SK-N-MC (cell line): ENCODE measurements around the gene TRIP12.

Source experiments
- DNase-seq: peaks from one replicate; pipeline ENCODE4 v3.0.0-alpha.2; 2011; ENCODE audit warnings: low read depth, low spot score
- H3K27ac ChIP-seq: fragments of 200-600 bp; sonication (generic); 2 replicates; pipeline ENCODE4 v1.5.1; 2016; ENCODE audit warnings: mixed run types
- H3K36me3 ChIP-seq: fragments of 200-600 bp; sonication (generic); 2 replicates; pipeline ENCODE4 v1.6.1; 2017; ENCODE audit warnings: antibody characterized with exemption, low read length, mixed read lengths; ENCODE audit not compliant: insufficient read depth
- H3K4me3 ChIP-seq: fragments of 200-600 bp; sonication (generic); 2 replicates; pipeline ENCODE4 v1.5.1; 2016
- H3K9ac ChIP-seq: fragments of 200-600 bp; sonication (generic); 2 replicates; pipeline ENCODE4 v1.8.0; 2017; ENCODE audit warnings: mixed run types, mixed read lengths; ENCODE audit not compliant: insufficient read length
- H3K9me3 ChIP-seq: fragments of 200-600 bp; sonication (generic); 2 replicates; pipeline ENCODE4 v1.6.1; 2017; ENCODE audit warnings: low read depth, mild to moderate bottlenecking, antibody characterized with exemption, low read length, moderate library complexity, mixed read lengths
- EZH2 ChIP-seq: fragments of 200-600 bp; sonication (generic); IDR thresholded peaks from one replicate; pipeline ENCODE4 v1.6.1; 2017; ENCODE audit warnings: antibody characterized with exemption
- FOXP2 ChIP-seq: optimal IDR thresholded peaks from 2 replicates; pipeline ENCODE3; 2011; ENCODE audit warnings: mild to moderate bottlenecking, moderate library complexity; ENCODE audit not compliant: insufficient read depth; ENCODE audit errors: extremely low read length, control extremely low read depth
- POLR2AphosphoS5 ChIP-seq: IDR thresholded peaks from 2 replicates; pipeline ENCODE4 v1.6.1; 2012; ENCODE audit warnings: mild to moderate bottlenecking, low read depth, low read length, borderline replicate concordance

The TRIP12 gene

DNA sequence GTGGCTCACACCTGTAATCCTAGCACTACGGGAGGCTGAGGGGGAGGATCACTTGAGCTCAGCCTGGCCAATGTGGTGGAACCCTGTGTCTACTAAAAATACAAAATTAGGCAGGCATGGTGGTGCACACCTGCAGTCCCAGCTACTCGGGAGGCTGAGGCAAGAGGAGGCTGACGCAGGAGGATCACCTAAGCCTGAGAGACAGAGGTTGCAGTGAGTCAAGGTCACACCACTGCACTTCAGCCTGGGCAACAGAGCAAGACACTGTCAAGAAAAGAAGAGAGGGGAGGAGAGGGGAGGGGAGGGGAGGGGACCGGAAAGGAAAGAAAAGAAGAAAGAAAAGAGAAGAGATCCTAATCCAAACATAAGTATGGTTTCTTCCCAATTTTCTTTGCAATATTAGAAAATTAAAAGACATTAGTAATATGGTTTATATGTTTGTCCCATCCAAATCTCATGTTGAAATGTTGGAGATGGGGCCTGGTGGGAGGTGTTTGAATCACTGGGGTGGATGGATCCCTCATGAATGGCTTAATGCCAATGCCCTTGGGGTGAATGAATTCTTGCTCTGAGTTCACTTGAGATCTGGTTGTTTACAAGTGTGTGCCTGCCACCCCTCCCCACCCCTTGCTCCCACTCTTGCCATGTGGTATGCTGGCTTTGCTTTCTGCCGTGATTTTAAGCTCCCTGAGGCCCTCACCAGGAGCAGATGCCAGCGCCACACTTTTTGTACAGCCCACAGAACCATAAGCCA lies 50.7 kb downstream of the TRIP12 start:
- H3K9me3 ChIP-seq: no peaks in the 10 kb centered on the region
- H3K9ac ChIP-seq: no peak overlapping the region
- DNase-seq: peak; percentile 24
- no peak overlapping the region for H3K27ac ChIP-seq
- peaks cover 55% of the 10 kb centered on the region for H3K36me3 ChIP-seq
- TF ChIP-seq POLR2AphosphoS5 (no peak), EZH2 (no peak), FOXP2 (no peak)
- H3K4me3 ChIP-seq: no peak overlapping the region

- Histone ChIP-seq H3K9me3 (no peaks in the 10 kb centered on the region), H3K36me3 (peaks cover 44% of the 10 kb centered on the region), H3K9ac (no peak overlapping the region), H3K4me3 (no peak overlapping the region), H3K27ac (no peak overlapping the region)
- TF ChIP-seq EZH2: no peak
- no peak for TF ChIP-seq POLR2AphosphoS5
- no peak for TF ChIP-seq FOXP2
- no peak for DNase-seq
Measured at GRCh38 chr2:229869226-229869625, 52.6 kb downstream of the TRIP12 start.

- Histone ChIP-seq H3K4me3 (no peak overlapping the region), H3K27ac (no peak overlapping the region), H3K9me3 (no peaks in the 10 kb centered on the region), H3K9ac (no peak overlapping the region), H3K36me3 (peaks cover 41% of the 10 kb centered on the region)
- DNase-seq: no peak
- TF ChIP-seq EZH2 (no peak), POLR2AphosphoS5 (no peak), FOXP2 (no peak)
Measured at GRCh38 chr2:229868794-229869193, 53.0 kb downstream of the TRIP12 start.

GRCh38 chr2:229865033-229865432 lies 56.8 kb downstream of the TRIP12 start:
- H3K27ac ChIP-seq: no peak overlapping the region
- no peak overlapping the region for H3K4me3 ChIP-seq
- TF ChIP-seq EZH2 (no peak), POLR2AphosphoS5 (no peak), FOXP2 (no peak)
- no peak overlapping the region for H3K9ac ChIP-seq
- no peak for DNase-seq
- H3K9me3 ChIP-seq: no peaks in the 10 kb centered on the region
- peaks cover 18% of the 10 kb centered on the region for H3K36me3 ChIP-seq

DNA sequence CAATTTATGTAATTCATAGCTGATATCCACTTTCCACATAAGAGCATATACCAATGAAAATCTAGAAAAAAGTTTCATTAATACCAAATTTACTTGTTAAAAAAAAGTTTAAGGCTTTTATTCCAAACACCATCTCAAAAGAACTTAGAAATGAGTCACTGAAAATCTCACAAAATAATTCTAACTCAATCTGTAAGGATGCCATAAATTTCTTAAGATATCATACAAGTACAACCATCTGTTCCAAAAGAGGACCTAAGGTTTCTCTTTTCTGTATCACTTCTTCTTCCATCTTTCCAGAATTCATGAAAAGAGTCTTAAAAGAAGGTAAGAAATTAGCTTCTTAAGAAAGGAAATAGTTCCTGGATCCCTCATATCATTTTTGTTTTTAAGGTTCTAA lies 60.4 kb downstream of the TRIP12 start:
- H3K9ac ChIP-seq: no peak overlapping the region
- TF ChIP-seq POLR2AphosphoS5 (no peak), FOXP2 (no peak), EZH2 (no peak)

GRCh38 chr2:229860334-229860733 lies 61.5 kb downstream of the TRIP12 start:
- peaks cover 44% of the 10 kb centered on the region for H3K36me3 ChIP-seq
- no peak overlapping the region for H3K9ac ChIP-seq
- no peak overlapping the region for H3K4me3 ChIP-seq
- TF ChIP-seq FOXP2 (no peak), EZH2 (no peak), POLR2AphosphoS5 (no peak)
- H3K9me3 ChIP-seq: no peaks in the 10 kb centered on the region
- no peak overlapping the region for H3K27ac ChIP-seq
- DNase-seq: no peak

More for the DNA sequence above, 60.4 kb downstream of the TRIP12 start:
- DNase-seq: no peak
- Histone ChIP-seq H3K27ac (peak overlapping the region; percentile 20; the same call in 1 of the 2 replicates), H3K9me3 (no peaks in the 10 kb centered on the region), H3K4me3 (no peak overlapping the region), H3K36me3 (peaks cover 34% of the 10 kb centered on the region)

DNA sequence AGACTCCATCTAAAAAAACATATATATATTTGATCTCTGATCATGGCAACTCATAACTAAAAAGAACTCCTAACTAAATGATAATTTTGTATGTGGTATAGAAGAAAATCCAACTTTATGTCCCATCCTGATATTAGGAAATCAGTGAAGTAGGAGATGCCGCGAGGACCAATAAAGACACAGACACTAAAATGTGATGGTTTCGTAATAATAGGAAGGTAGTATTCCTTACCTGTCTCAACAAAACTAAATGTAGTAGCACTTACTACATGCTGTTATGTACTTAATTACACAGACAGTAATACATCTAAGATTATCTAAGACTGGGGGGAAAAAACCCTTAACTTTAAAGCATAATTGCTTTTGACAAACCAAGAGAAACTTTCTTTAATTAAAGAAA lies 63.5 kb downstream of the TRIP12 start:
- peaks cover 53% of the 10 kb centered on the region for H3K36me3 ChIP-seq

GRCh38 chr2:229857634-229858033 lies 64.2 kb downstream of the TRIP12 start:
- DNase-seq: no peak
- no peak overlapping the region for H3K27ac ChIP-seq
- TF ChIP-seq EZH2: no peak
- TF ChIP-seq FOXP2: no peak
- TF ChIP-seq POLR2AphosphoS5: no peak
- H3K9ac ChIP-seq: no peak overlapping the region
- no peak overlapping the region for H3K4me3 ChIP-seq
- no peaks in the 10 kb centered on the region for H3K9me3 ChIP-seq
- peaks cover 54% of the 10 kb centered on the region for H3K36me3 ChIP-seq

More for the DNA sequence above, 63.5 kb downstream of the TRIP12 start:
- Histone ChIP-seq H3K4me3 (no peak overlapping the region), H3K9me3 (no peaks in the 10 kb centered on the region), H3K27ac (no peak overlapping the region), H3K9ac (no peak overlapping the region)
- no peak for DNase-seq
- no peak for TF ChIP-seq FOXP2

GRCh38 chr2:229856413-229856812 lies 65.4 kb downstream of the TRIP12 start:
- H3K9ac ChIP-seq: no peak overlapping the region
- no peak for DNase-seq
- TF ChIP-seq EZH2 (no peak), FOXP2 (no peak), POLR2AphosphoS5 (no peak)
- no peak overlapping the region for H3K4me3 ChIP-seq
- H3K36me3 ChIP-seq: peaks cover 61% of the 10 kb centered on the region
- H3K27ac ChIP-seq: no peak overlapping the region
- no peaks in the 10 kb centered on the region for H3K9me3 ChIP-seq
